Upper lobe of left lung (tissue), 4 donors: ENCODE data around the gene STK10.

Source experiments
- CTCF ChIP-seq, 6 experiments: fragments of 450-650 bp in 4 of 6; fragments of 200-600 bp in 2 of 6; sonication (generic) in 2 of 6; IDR thresholded peaks; one replicate each; pipeline ENCODE4 v1.5.1; 2016 to 2019; ENCODE audit warnings: antibody characterized with exemption in 6 of 6
- POLR2A ChIP-seq, 4 donors: fragments of 450-650 bp; IDR thresholded peaks; one replicate each; pipeline ENCODE4 v1.5.1; 2016 to 2017; ENCODE audit warnings: antibody characterized with exemption in 4 of 4, mild to moderate bottlenecking in 2 of 4
- POLR2AphosphoS5 ChIP-seq, 2 donors: sonication (generic); formaldehyde crosslinking; IDR thresholded peaks; one replicate each; pipeline ENCODE4 v1.5.1; 2017; ENCODE audit warnings: antibody characterized with exemption in 2 of 2

GRCh38 chr5:172074896-172075295 is 113.1 kb downstream of the STK10 start:
- no peak for TF ChIP-seq POLR2AphosphoS5 (IDR thresholded peaks at IDR 0.05)
- TF ChIP-seq POLR2A (IDR thresholded peaks at IDR 0.05), result no peak
- no peak for TF ChIP-seq CTCF (IDR thresholded peaks at IDR 0.05)
